MM.1S (cell line): Measurements from ENCODE around the gene RPS28.

Experiments
- DNase-seq: peaks from one replicate; pipeline ENCODE4 v3.0.0-alpha.2; 2015
- H2AFZ ChIP-seq: fragments of 300-600 bp; sonication (generic); 2 replicates; pipeline ENCODE4 v1.6.0; 2016; ENCODE audit warnings: antibody characterized with exemption, low read length
- H3F3A ChIP-seq: fragments of 300-600 bp; sonication (generic); 2 replicates; pipeline ENCODE4 v1.6.1; 2016; ENCODE audit warnings: mild to moderate bottlenecking, antibody characterized with exemption, low read length, moderate library complexity, mixed read lengths; ENCODE audit not compliant: insufficient read depth
- H3K27ac ChIP-seq: fragments of 300-600 bp; sonication (generic); 2 replicates; pipeline ENCODE4 v1.5.1; 2016; ENCODE audit warnings: mild to moderate bottlenecking, low read length
- H3K27me3 ChIP-seq: fragments of 300-600 bp; sonication (generic); replicated peaks from 2 replicates; pipeline ENCODE4 v1.6.0; 2016; ENCODE audit warnings: low read length; ENCODE audit not compliant: insufficient read depth
- H3K36me3 ChIP-seq: fragments of 300-600 bp; sonication (generic); replicated peaks from 2 replicates; pipeline ENCODE4 v1.6.1; 2016; ENCODE audit warnings: mild to moderate bottlenecking, low read length, mixed read lengths; ENCODE audit not compliant: insufficient read depth
- H3K4me1 ChIP-seq: fragments of 300-600 bp; sonication (generic); 2 replicates; pipeline ENCODE4 v1.6.1; 2016; ENCODE audit warnings: low read length, mixed read lengths
- H3K4me2 ChIP-seq: fragments of 300-600 bp; sonication (generic); 2 replicates; pipeline ENCODE4 v1.6.0; 2016; ENCODE audit warnings: low read depth, low read length
- H3K4me3 ChIP-seq: fragments of 300-600 bp; sonication (generic); 2 replicates; pipeline ENCODE4 v1.5.1; 2016; ENCODE audit warnings: low read length, mixed read lengths
- H3K79me2 ChIP-seq: fragments of 300-600 bp; sonication (generic); 2 replicates; pipeline ENCODE4 v1.6.1; 2016; ENCODE audit warnings: mixed run types, low read length, mixed read lengths
- H3K9ac ChIP-seq: fragments of 300-600 bp; sonication (generic); 2 replicates; pipeline ENCODE4 v1.6.1; 2016; ENCODE audit warnings: low read length, mixed read lengths
- H3K9me2 ChIP-seq: fragments of 300-600 bp; sonication (generic); replicated peaks from 2 replicates; pipeline ENCODE4 v1.6.1; 2016; ENCODE audit warnings: mild to moderate bottlenecking, low read length, mixed read lengths; ENCODE audit not compliant: insufficient read depth
- H3K9me3 ChIP-seq: fragments of 300-600 bp; sonication (generic); replicated peaks from 2 replicates; pipeline ENCODE4 v1.6.1; 2016; ENCODE audit warnings: mild to moderate bottlenecking, low read length, mixed read lengths; ENCODE audit not compliant: insufficient read depth
- H4K20me1 ChIP-seq: fragments of 300-600 bp; sonication (generic); 2 replicates; pipeline ENCODE4 v1.6.1; 2016; ENCODE audit warnings: mild to moderate bottlenecking, low read length, moderate library complexity, mixed read lengths; ENCODE audit not compliant: insufficient read depth
- CTCF ChIP-seq: fragments of 300-600 bp; sonication (generic); IDR thresholded peaks from 2 replicates; pipeline ENCODE4 v1.5.1; 2016; ENCODE audit warnings: antibody characterized with exemption, low read length, mixed read lengths
- EZH2 ChIP-seq: fragments of 300-600 bp; sonication (generic); optimal IDR thresholded peaks from 2 replicates; pipeline ENCODE3; 2017; ENCODE audit warnings: low read depth, mild to moderate bottlenecking, antibody characterized with exemption, low read length, mixed read lengths
- EZH2phosphoT487 ChIP-seq: fragments of 300-600 bp; sonication (generic); IDR thresholded peaks from 2 replicates; pipeline ENCODE4 v1.6.1; 2018; ENCODE audit warnings: antibody characterized with exemption, low read length

The RPS28 gene

GRCh38 chr19:8367327-8368001 is 46.2 kb downstream of the RPS28 start:
- Histone ChIP-seq H3K4me2 (no peak overlapping the region), H2AFZ (no peak overlapping the region), H3K27me3 (peaks cover 29% of the 10 kb centered on the region), H3K27ac (no peak overlapping the region), H3K4me3 (no peak overlapping the region), H3K79me2 (no peaks in the 10 kb centered on the region), H3K36me3 (no peaks in the 10 kb centered on the region), H3K9me3 (no peaks in the 10 kb centered on the region), H4K20me1 (no peaks in the 10 kb centered on the region), H3F3A (no peaks in the 10 kb centered on the region), H3K4me1 (no peaks in the 10 kb centered on the region), H3K9ac (no peak overlapping the region), H3K9me2 (no peaks in the 10 kb centered on the region)
- no peak for DNase-seq
- TF ChIP-seq CTCF (no peak), EZH2phosphoT487 (no peak), EZH2 (no peak)

GRCh38 chr19:8370176-8371010 is 49.1 kb downstream of the RPS28 start:
- Histone ChIP-seq H3K9ac (no peak overlapping the region), H3F3A (no peaks in the 10 kb centered on the region), H3K9me2 (no peaks in the 10 kb centered on the region), H3K4me3 (no peak overlapping the region), H3K4me1 (no peaks in the 10 kb centered on the region), H3K36me3 (no peaks in the 10 kb centered on the region), H4K20me1 (no peaks in the 10 kb centered on the region), H3K4me2 (no peak overlapping the region), H3K9me3 (no peaks in the 10 kb centered on the region), H3K79me2 (no peaks in the 10 kb centered on the region), H2AFZ (no peak overlapping the region), H3K27me3 (peaks cover 11% of the 10 kb centered on the region), H3K27ac (no peak overlapping the region)
- DNase-seq = no peak
- TF ChIP-seq EZH2 (no peak), EZH2phosphoT487 (no peak), CTCF (no peak)

GRCh38 chr19:8371011-8371804 is 49.9 kb downstream of the RPS28 start:
- Histone ChIP-seq H3K4me2 (no peak overlapping the region), H3K4me3 (no peak overlapping the region), H3K27me3 (peaks cover 3% of the 10 kb centered on the region), H3K36me3 (no peaks in the 10 kb centered on the region), H3K79me2 (no peaks in the 10 kb centered on the region), H4K20me1 (no peaks in the 10 kb centered on the region), H3K9ac (no peak overlapping the region), H3K9me2 (no peaks in the 10 kb centered on the region), H3K9me3 (no peaks in the 10 kb centered on the region), H2AFZ (no peak overlapping the region), H3K27ac (no peak overlapping the region), H3F3A (no peaks in the 10 kb centered on the region), H3K4me1 (no peaks in the 10 kb centered on the region)
- DNase-seq = no peak
- TF ChIP-seq EZH2 = no peak
- no peak for TF ChIP-seq CTCF
- no peak for TF ChIP-seq EZH2phosphoT487
